Measurements from ENCODE around the gene ACTR1A. TPM values are rescaled to one million over a fixed set of nuclear protein-coding genes. Genes with fewer than 3 reads are reported as not detected.

The ACTR1A gene
- polyA plus RNA-seq, 3 donors = 72.7 to 79.4 (median 79.0) TPM

DNA sequence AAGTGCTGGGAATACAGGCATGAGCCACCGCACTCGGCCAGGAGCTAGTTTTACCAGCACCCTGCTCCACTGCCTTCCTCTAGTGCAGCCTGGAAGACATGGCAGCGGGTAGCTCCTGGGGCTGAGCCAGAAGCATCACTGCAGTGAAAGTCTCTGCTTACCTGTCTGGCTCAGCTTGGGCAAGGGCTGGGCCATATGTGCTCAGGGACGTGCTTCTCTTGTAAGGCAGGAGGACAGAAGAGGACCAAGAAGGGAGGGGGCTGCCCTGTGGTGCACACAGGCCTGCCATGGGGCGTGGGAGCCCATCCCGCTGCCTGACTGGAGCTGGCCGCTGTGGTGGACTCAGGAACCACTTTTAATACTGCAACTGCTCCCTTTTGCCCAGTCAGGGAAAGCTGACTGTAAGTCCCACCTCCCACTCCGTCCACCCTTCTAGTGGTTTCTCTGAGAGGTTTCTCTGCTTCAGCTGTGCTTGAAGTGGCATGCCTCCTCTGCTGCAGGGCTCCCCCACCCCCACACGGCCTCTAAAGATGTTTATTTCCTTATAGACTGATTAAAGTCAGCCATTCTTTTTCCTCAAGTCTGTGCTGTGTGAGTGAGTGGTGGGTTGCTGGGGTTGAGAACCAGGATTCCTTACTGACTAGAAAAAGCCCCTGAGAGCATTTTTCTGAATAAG lies 25.9 kb downstream of the ACTR1A start:
- Histone ChIP-seq H2AFZ (ENCODE audit: insufficient read depth, low read depth, low read length, poor library complexity, severe bottlenecking) (no peak overlapping the region), H3K4me1 (ENCODE audit: control insufficient read depth in 1 of 2, insufficient read depth in 2 of 2, low read length in 2 of 2) (peaks cover 0 to 6% of the 10 kb centered on the region in 2 donors), H3K4me2 (replicated peaks; ENCODE audit: extremely low read depth, low read length, poor library complexity, severe bottlenecking) (no peak overlapping the region), H3K4me3 (replicated peaks in 1 of 3; ENCODE audit: low read depth in 2 of 3, low read length in 3 of 3) (no peak overlapping the region), H3K36me3 (replicated peaks in 1 of 2; ENCODE audit: control insufficient read depth in 1 of 2, insufficient read depth in 2 of 2, low read length in 2 of 2) (peaks cover 24 to 51% of the 10 kb centered on the region in 2 donors), H3K9me3 (replicated peaks in 1 of 2; ENCODE audit: control insufficient read depth in 1 of 2, insufficient read depth in 1 of 2, low read length in 2 of 2) (no peaks in the 10 kb centered on the region), H3K9ac (ENCODE audit: insufficient read depth, low read length, poor library complexity, severe bottlenecking) (no peak overlapping the region), H3K27me3 (ENCODE audit: control insufficient read depth in 2 of 2, insufficient read depth in 2 of 2, low read length in 2 of 2) (no peaks in the 10 kb centered on the region), H4K20me1 (ENCODE audit: insufficient read depth, low read length) (peaks cover 9% of the 10 kb centered on the region), H3K79me2 (ENCODE audit: insufficient read depth, low read length) (no peaks in the 10 kb centered on the region), H3K27ac (ENCODE audit: low read depth in 1 of 2, low read length in 2 of 2) (no peak overlapping the region)
- H3K36me3 Mint-ChIP-seq = peaks cover 50 to 56% of the 10 kb centered on the region in 2 donors
- H3K27me3 Mint-ChIP-seq (ENCODE audit: low read depth in 3 of 3) = no peaks in the 10 kb centered on the region
- TF ChIP-seq, protein P1, sequence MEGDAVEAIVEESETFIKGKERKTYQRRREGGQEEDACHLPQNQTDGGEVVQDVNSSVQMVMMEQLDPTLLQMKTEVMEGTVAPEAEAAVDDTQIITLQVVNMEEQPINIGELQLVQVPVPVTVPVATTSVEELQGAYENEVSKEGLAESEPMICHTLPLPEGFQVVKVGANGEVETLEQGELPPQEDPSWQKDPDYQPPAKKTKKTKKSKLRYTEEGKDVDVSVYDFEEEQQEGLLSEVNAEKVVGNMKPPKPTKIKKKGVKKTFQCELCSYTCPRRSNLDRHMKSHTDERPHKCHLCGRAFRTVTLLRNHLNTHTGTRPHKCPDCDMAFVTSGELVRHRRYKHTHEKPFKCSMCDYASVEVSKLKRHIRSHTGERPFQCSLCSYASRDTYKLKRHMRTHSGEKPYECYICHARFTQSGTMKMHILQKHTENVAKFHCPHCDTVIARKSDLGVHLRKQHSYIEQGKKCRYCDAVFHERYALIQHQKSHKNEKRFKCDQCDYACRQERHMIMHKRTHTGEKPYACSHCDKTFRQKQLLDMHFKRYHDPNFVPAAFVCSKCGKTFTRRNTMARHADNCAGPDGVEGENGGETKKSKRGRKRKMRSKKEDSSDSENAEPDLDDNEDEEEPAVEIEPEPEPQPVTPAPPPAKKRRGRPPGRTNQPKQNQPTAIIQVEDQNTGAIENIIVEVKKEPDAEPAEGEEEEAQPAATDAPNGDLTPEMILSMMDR (IDR thresholded peaks at IDR 0.05) = no peak
- 84% methylated on average over 5 of the region's 9 CpGs for WGBS (ENCODE audit: insufficient coverage)
- H3K9me3 Mint-ChIP-seq = no peaks in the 10 kb centered on the region
- peak in 1 of 3 donors; percentile 2 for DNase-seq
- intact Hi-C loops (cut with micrococcal nuclease) = loop anchor here in 1 of 2 donors (5.0 to 10.0 kb wide), 2 partner anchors 39 to 82 kb away; partner anchors contain the start of gene NFKB2
- H3K4me3 Mint-ChIP-seq = no peak overlapping the region
- H3K4me1 Mint-ChIP-seq = peaks cover 9% of the 10 kb centered on the region
- H3K27ac Mint-ChIP-seq = no peak overlapping the region

DNA sequence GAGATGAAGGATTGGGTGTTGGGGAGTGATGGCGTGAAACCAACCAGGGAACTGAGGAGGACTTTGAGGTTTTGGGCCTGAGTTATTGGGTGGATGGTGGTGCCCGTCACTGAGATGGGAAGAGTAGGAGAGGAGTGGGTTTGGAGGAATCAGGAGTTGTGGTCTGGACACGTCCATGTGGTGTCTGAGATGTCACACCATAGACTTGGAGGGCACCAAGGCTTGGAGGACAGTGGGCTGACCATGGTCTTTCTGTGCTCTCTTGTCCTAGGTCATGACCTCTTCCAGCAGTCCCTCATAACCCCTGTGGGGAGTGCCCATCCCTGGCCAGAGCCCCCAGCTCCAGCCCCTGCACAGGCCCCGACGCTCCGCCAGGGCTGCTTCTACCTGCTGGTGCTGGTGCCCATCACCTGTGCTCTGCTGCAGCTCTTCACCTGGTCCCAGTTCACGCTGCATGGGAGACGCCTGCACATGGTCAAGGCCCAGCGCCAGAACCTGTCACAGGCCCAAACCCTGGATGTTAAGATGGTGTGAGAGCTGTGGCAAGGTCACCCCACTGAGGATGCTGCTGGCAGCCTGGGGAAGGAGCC lies 27.0 kb downstream of the ACTR1A start:
- Mint-ChIP-seq H3K36me3 (peaks cover 46 to 56% of the 10 kb centered on the region in 2 donors), H3K27me3 (ENCODE audit: low read depth in 3 of 3) (no peaks in the 10 kb centered on the region), H3K4me3 (no peak overlapping the region), H3K9me3 (no peaks in the 10 kb centered on the region), H3K27ac (peak overlapping the region in 2 of 7 donors; percentile 26 to 28), H3K4me1 (peaks cover 12% of the 10 kb centered on the region)
- intact Hi-C loops (cut with micrococcal nuclease) = loop anchor here in 1 of 2 donors (5.0 to 10.0 kb wide), 2 partner anchors 38 to 81 kb away; partner anchors contain the start of gene NFKB2
- 95% methylated on average over 8 of the region's 9 CpGs for WGBS (ENCODE audit: insufficient coverage)
- Histone ChIP-seq H3K4me2 (replicated peaks; ENCODE audit: extremely low read depth, low read length, poor library complexity, severe bottlenecking) (no peak overlapping the region), H3K9me3 (replicated peaks in 1 of 2; ENCODE audit: control insufficient read depth in 1 of 2, insufficient read depth in 1 of 2, low read length in 2 of 2) (no peaks in the 10 kb centered on the region), H3K4me1 (ENCODE audit: control insufficient read depth in 1 of 2, insufficient read depth in 2 of 2, low read length in 2 of 2) (peaks cover 0 to 7% of the 10 kb centered on the region in 2 donors), H3K27me3 (ENCODE audit: control insufficient read depth in 2 of 2, insufficient read depth in 2 of 2, low read length in 2 of 2) (no peaks in the 10 kb centered on the region), H3K4me3 (replicated peaks in 1 of 3; ENCODE audit: low read depth in 2 of 3, low read length in 3 of 3) (no peak overlapping the region), H3K79me2 (ENCODE audit: insufficient read depth, low read length) (no peaks in the 10 kb centered on the region), H3K27ac (ENCODE audit: low read depth in 1 of 2, low read length in 2 of 2) (no peak overlapping the region), H3K9ac (ENCODE audit: insufficient read depth, low read length, poor library complexity, severe bottlenecking) (no peak overlapping the region), H4K20me1 (ENCODE audit: insufficient read depth, low read length) (peaks cover 9% of the 10 kb centered on the region), H2AFZ (ENCODE audit: insufficient read depth, low read depth, low read length, poor library complexity, severe bottlenecking) (no peak overlapping the region), H3K36me3 (replicated peaks in 1 of 2; ENCODE audit: control insufficient read depth in 1 of 2, insufficient read depth in 2 of 2, low read length in 2 of 2) (peaks cover 16 to 40% of the 10 kb centered on the region in 2 donors)
- TF ChIP-seq, protein P1 (IDR thresholded peaks at IDR 0.05) = no peak
- DNase-seq = peak in 1 of 3 donors; percentile 2
